Caco-2 (cell line): ENCODE results near the gene TMEM213. TPM values are rescaled to one million over a fixed set of nuclear protein-coding genes. Genes with fewer than 3 reads are reported as not detected.

Experiments
- BruUV-seq: library from RNA; stranded (reverse); fragments of 400-500 nt; replicated peaks from 2 replicates; lab custom pipeline; 2021; lab: Mats Ljungman, UMichigan
- CTCF ChIA-PET: fragments of 300-600 bp; sonication (Branson Sonifier 250); formaldehyde crosslinking; loops from one replicate; lab custom pipeline; 2022; ENCODE audit warnings: antibody characterized with exemption; lab: Charles Lee
- POLR2A ChIA-PET: fragments of 300-600 bp; sonication (Branson Sonifier 250); formaldehyde crosslinking; loops from one replicate; lab custom pipeline; 2022; ENCODE audit warnings: antibody characterized with exemption; lab: Charles Lee
- DNase-seq, 2 experiments: peaks; one replicate each; pipeline versions ENCODE4 v3.0.0 to v3.0.0-alpha.2; 2020 to 2022
- H3K27me3 ChIP-seq: replicated peaks from 2 replicates; pipeline ENCODE4 v1.6.0; 2011; ENCODE audit warnings: low read length; ENCODE audit not compliant: control insufficient read depth, insufficient read depth
- H3K36me3 ChIP-seq: 2 replicates; pipeline ENCODE4 v1.5.1; 2011; ENCODE audit warnings: low read length; ENCODE audit not compliant: control insufficient read depth, insufficient read depth
- H3K4me1 ChIP-seq: fragments of 250-450 bp; sonication (Bioruptor Pico); 2 replicates; pipeline ENCODE4 v1.5.1; 2020; ENCODE audit warnings: mild to moderate bottlenecking
- H3K4me3 ChIP-seq: 2 replicates; pipeline ENCODE4 v1.5.1; 2011; ENCODE audit warnings: low read depth, mild to moderate bottlenecking, control low read depth, low read length
- H3K9me3 ChIP-seq: fragments of 250-450 bp; sonication (Bioruptor Pico); 2 replicates; pipeline ENCODE4 v1.5.1; 2020; ENCODE audit warnings: mild to moderate bottlenecking, moderate library complexity
- H3K27ac Mint-ChIP-seq: one replicate; pipeline ENCODE4 v1.8.0; 2022; ENCODE audit warnings: mixed read lengths; ENCODE audit not compliant: unreplicated experiment
- H3K27me3 Mint-ChIP-seq: one replicate; pipeline ENCODE4 v1.8.0; 2022; ENCODE audit warnings: mixed read lengths; ENCODE audit not compliant: insufficient read depth, unreplicated experiment
- H3K36me3 Mint-ChIP-seq: one replicate; pipeline ENCODE4 v1.8.0; 2022; ENCODE audit warnings: mild to moderate bottlenecking, mixed read lengths; ENCODE audit not compliant: insufficient read depth, unreplicated experiment
- H3K4me1 Mint-ChIP-seq: one replicate; pipeline ENCODE4 v1.8.0; 2022; ENCODE audit warnings: low read depth, mixed read lengths; ENCODE audit not compliant: unreplicated experiment
- H3K4me3 Mint-ChIP-seq: one replicate; pipeline ENCODE4 v1.8.0; 2022; ENCODE audit warnings: mild to moderate bottlenecking, moderate library complexity, mixed read lengths; ENCODE audit not compliant: unreplicated experiment
- H3K9me3 Mint-ChIP-seq: one replicate; pipeline ENCODE4 v1.8.0; 2022; ENCODE audit warnings: mixed read lengths; ENCODE audit not compliant: unreplicated experiment
- CTCF ChIP-seq, 2 experiments: fragments of 200-600 bp in 1 of 2; IDR thresholded peaks; 1 replicate in 1 of 2; 2 replicates in 1 of 2; pipeline versions ENCODE4 v1.5.1 to v1.8.0; 2011 to 2022; ENCODE audit warnings: antibody characterized with exemption in 1 of 2, control low read depth in 1 of 2, inconsistent platforms in 1 of 2, low read depth in 1 of 2, low read length in 1 of 2, mild to moderate bottlenecking in 1 of 2, moderate library complexity in 1 of 2; ENCODE audit not compliant: insufficient read depth in 1 of 2, severe bottlenecking in 1 of 2, unreplicated experiment in 1 of 2
- intact Hi-C: fragments of 100-400 bp; cut with micrococcal nuclease; formaldehyde crosslinking; loops from one replicate; pipeline ENCODE4 v1.10.0; 2022; ENCODE audit not compliant: unreplicated experiment
- total RNA-seq: library from RNA; stranded (reverse); gene quantifications from 2 replicates; pipeline ENCODE4 v1.2.3, GENCODE V29; 2022

Gene TMEM213
- total RNA-seq, 1 experiment from 2014 or later = not detected

DNA sequence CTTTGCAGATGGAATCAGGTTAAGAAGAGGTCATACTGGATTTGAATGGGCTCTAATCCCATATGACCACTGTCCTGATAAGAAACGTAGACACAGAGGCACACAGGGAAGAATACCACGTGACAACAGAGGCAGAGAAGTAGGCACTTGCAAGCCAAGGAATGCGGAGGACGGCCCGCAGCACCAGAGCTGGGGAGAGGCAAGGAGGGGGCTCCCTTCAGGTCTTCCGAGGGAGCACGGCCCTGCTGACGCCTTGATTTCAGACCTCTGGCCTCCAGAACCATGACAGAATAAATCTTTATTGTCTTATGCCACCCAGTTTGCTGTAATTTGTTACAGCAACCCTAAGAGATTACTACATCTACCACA, 44.7 kb upstream of the TMEM213 start:
- no peak overlapping the region for H3K4me3 ChIP-seq
- Mint-ChIP-seq H3K9me3 (no peaks in the 10 kb centered on the region), H3K27me3 (no peaks in the 10 kb centered on the region), H3K27ac (no peak overlapping the region), H3K4me1 (peaks cover 43% of the 10 kb centered on the region), H3K4me3 (no peak overlapping the region), H3K36me3 (no peaks in the 10 kb centered on the region)
- intact Hi-C loops = no loop called here
- H3K9me3 ChIP-seq = no peaks in the 10 kb centered on the region
- CTCF ChIA-PET = no interaction called here
- peak in 1 of 2 experiments; percentile 44 for DNase-seq
- no peak for TF ChIP-seq CTCF (IDR thresholded peaks at IDR 0.05; ENCODE audit: insufficient read depth in 1 of 2, low read depth in 1 of 2, low read length in 1 of 2, severe bottlenecking in 1 of 2, unreplicated experiment in 1 of 2)
- POLR2A ChIA-PET = no interaction called here
- peaks cover 23% of the 10 kb centered on the region for H3K4me1 ChIP-seq
- H3K27me3 ChIP-seq = no peaks in the 10 kb centered on the region
- BruUV-seq = no TSS peak
- no peaks in the 10 kb centered on the region for H3K36me3 ChIP-seq

DNA sequence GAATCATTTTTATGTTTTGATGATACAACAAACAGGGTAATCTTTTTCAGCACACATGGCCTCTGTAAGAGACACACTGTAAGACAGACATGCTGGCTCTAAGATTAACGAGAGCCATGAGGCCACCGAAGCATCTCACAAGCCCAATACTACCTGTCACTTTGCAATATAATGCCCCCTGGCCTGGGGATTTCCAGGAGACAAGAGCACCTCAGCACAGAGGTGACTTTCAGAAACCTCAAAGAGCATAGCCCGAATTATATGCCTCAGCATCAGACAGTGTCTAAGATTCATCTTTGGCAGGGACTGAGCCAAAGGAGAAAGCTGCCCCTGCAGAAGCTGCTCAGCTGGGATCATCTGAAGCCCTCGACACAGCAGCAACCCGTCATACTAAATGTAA, 44.2 kb upstream of the TMEM213 start:
- H3K4me1 ChIP-seq = peaks cover 23% of the 10 kb centered on the region
- H3K4me3 ChIP-seq = no peak overlapping the region
- CTCF ChIA-PET = no interaction called here
- no peaks in the 10 kb centered on the region for H3K27me3 Mint-ChIP-seq
- TF ChIP-seq CTCF (IDR thresholded peaks at IDR 0.05; ENCODE audit: insufficient read depth in 1 of 2, low read depth in 1 of 2, low read length in 1 of 2, severe bottlenecking in 1 of 2, unreplicated experiment in 1 of 2) = no peak
- H3K27ac Mint-ChIP-seq = no peak overlapping the region
- no peaks in the 10 kb centered on the region for H3K9me3 ChIP-seq
- H3K4me3 Mint-ChIP-seq = no peak overlapping the region
- intact Hi-C loops = loop anchor here (2.0 kb wide), 1 partner anchor 23 kb away; no protein-coding TSS in a partner anchor
- POLR2A ChIA-PET = no interaction called here
- no peaks in the 10 kb centered on the region for H3K36me3 ChIP-seq
- H3K27me3 ChIP-seq = no peaks in the 10 kb centered on the region
- no TSS peak for BruUV-seq
- no peaks in the 10 kb centered on the region for H3K9me3 Mint-ChIP-seq
- no peaks in the 10 kb centered on the region for H3K36me3 Mint-ChIP-seq
- no peak for DNase-seq
- peaks cover 43% of the 10 kb centered on the region for H3K4me1 Mint-ChIP-seq

DNA sequence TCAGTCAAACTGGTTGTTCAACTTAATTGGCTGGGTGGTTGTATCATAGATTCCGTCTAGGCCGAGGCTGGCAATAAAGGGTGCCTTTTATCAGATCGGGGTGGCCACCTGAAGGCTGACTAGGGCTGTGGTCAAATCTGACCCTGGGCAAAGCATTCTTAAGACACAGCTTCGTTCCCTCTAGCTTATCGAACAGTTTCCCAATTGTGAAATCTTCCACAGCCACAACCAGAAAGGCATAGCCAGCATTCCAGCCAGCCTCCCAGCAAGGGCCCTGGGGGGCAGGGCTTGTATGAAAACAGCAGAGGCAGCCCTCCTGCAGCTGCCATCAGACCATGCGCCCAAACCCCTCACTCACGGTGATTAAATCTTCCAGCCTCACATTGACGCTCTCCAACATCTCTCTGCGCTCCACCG, 42.5 kb upstream of the TMEM213 start:
- peaks cover 23% of the 10 kb centered on the region for H3K4me1 ChIP-seq
- no peak overlapping the region for H3K27ac Mint-ChIP-seq

More for the DNA sequence above, 42.5 kb upstream of the TMEM213 start:
- Histone ChIP-seq H3K9me3 (no peaks in the 10 kb centered on the region), H3K4me3 (no peak overlapping the region), H3K27me3 (no peaks in the 10 kb centered on the region), H3K36me3 (no peaks in the 10 kb centered on the region)
- intact Hi-C loops = loop anchor here (2.0 kb wide), 1 partner anchor 21 kb away; no protein-coding TSS in a partner anchor
- Mint-ChIP-seq H3K4me1 (peaks cover 36% of the 10 kb centered on the region), H3K4me3 (no peak overlapping the region), H3K27me3 (no peaks in the 10 kb centered on the region), H3K9me3 (no peaks in the 10 kb centered on the region), H3K36me3 (no peaks in the 10 kb centered on the region)
- TF ChIP-seq CTCF (IDR thresholded peaks at IDR 0.05; ENCODE audit: insufficient read depth in 1 of 2, low read depth in 1 of 2, low read length in 1 of 2, severe bottlenecking in 1 of 2, unreplicated experiment in 1 of 2) = no peak
- ChIA-PET CTCF (no interaction called here), POLR2A (no interaction called here)
- BruUV-seq = no TSS peak
- DNase-seq = peak; percentile 38 to 43
